ENCODE measurements around the gene RHCG. TPM values are rescaled to one million over a fixed set of nuclear protein-coding genes. Genes with fewer than 3 reads are reported as not detected.
A peak's percentile ranks its signal among the peaks of the same experiment; 100 is the strongest.

RHCG gene
- total RNA-seq, 1 donor from 2014 or later: 247 TPM

DNA sequence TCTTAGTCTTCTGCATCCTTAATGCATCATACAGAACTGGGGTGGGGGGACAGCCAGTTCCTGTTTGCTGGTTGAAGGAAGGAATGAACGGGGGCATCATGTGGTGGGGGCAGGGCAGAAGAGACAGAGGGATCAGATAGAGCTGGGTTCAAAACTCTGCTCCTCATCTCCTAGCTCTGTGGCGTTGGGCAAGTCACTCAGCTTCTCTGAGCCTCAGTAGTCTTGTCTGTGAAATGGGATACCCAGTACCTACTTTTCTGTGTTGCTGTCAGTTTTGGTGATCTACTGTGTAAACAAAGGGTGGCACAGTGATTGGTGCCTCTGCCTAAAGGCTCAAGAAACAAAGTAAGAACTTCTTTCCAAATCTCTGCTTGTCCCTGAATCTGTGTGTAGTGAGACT lies 36.3 kb downstream of the RHCG start:
- DNase-seq (ENCODE audit: low read depth): no peak
- Histone ChIP-seq H3K27me3 (ENCODE audit: control insufficient read depth, insufficient read depth, low read length) (peaks cover 2% of the 10 kb centered on the region), H3K4me3 (ENCODE audit: low read depth, low read length) (no peak overlapping the region), H3K36me3 (ENCODE audit: control insufficient read depth, insufficient read depth, low read length) (no peaks in the 10 kb centered on the region)
- TF ChIP-seq, protein P1, sequence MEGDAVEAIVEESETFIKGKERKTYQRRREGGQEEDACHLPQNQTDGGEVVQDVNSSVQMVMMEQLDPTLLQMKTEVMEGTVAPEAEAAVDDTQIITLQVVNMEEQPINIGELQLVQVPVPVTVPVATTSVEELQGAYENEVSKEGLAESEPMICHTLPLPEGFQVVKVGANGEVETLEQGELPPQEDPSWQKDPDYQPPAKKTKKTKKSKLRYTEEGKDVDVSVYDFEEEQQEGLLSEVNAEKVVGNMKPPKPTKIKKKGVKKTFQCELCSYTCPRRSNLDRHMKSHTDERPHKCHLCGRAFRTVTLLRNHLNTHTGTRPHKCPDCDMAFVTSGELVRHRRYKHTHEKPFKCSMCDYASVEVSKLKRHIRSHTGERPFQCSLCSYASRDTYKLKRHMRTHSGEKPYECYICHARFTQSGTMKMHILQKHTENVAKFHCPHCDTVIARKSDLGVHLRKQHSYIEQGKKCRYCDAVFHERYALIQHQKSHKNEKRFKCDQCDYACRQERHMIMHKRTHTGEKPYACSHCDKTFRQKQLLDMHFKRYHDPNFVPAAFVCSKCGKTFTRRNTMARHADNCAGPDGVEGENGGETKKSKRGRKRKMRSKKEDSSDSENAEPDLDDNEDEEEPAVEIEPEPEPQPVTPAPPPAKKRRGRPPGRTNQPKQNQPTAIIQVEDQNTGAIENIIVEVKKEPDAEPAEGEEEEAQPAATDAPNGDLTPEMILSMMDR (IDR thresholded peaks at IDR 0.05; ENCODE audit: insufficient read depth, low read length, severe bottlenecking): no peak
- FAIRE-seq: no peak

DNA sequence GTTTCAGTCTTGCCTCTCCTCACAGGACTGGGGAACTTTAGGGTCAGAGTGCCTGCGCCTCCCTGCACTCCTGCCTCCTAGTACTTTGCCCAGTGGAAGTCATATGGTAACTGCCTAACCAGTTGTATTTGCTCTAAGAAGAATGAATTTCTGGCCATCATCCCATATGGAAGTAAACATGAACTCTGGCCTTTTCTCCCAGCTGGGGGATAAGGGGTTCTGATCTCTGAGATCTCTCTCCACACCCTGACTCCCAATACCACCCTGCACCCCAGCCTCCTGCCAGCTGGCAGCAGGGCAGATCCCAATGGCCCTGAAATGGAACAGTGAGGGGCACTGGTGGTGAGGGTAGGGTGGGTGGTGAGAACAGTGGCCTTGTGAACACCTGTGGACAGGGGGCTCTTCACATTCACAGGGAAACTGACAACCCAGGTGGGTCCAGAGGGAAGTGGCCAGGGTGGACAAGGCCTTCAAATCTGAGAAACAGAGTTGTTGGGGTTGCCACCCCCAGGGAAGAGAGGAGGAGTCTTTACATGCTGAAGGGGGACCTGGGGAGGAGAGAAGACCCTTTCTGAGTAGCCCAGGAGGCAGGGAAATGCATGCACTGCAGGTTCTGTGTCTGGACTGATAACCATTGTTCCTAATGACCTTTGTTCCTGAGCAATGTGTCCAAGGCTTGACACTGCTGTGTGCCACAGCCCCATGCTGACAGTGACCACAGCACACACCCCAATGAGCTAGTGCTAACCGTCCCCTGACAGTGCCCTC lies 36.9 kb downstream of the RHCG start:
- FAIRE-seq: peak; percentile 50
- no peak for DNase-seq (ENCODE audit: low read depth)
- TF ChIP-seq, protein P1 (IDR thresholded peaks at IDR 0.05; ENCODE audit: insufficient read depth, low read length, severe bottlenecking): no peak

DNA sequence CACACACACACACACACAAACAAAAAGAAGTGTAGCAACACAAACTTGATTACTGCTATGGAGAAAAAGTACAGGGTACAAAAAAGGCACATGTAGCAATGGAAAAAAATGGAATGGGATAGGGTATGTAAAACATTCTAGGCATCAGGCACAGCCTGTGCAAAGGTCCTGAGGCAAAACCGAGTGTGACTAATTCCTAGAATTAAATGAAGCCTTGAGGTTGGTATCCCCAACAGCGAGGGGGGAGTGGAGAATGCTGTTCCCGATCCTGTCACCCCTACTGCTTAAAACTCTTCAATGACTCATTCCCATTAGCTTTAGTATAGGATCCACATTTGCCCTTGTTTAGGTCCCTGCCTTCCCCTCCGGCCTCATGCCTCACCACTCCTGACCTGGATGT lies 37.9 kb downstream of the RHCG start:
- FAIRE-seq: no peak
- H3K36me3 ChIP-seq (ENCODE audit: control insufficient read depth, insufficient read depth, low read length): no peaks in the 10 kb centered on the region
- no peak for DNase-seq (ENCODE audit: low read depth)
- H3K27me3 ChIP-seq (ENCODE audit: control insufficient read depth, insufficient read depth, low read length): peaks cover 2% of the 10 kb centered on the region
- TF ChIP-seq, protein P1 (IDR thresholded peaks at IDR 0.05; ENCODE audit: insufficient read depth, low read length, severe bottlenecking): no peak
- no peak overlapping the region for H3K4me3 ChIP-seq (ENCODE audit: low read depth, low read length)

More for the DNA sequence above, 36.9 kb downstream of the RHCG start:
- no peak overlapping the region for H3K4me3 ChIP-seq (ENCODE audit: low read depth, low read length)
- H3K27me3 ChIP-seq (ENCODE audit: control insufficient read depth, insufficient read depth, low read length): peaks cover 2% of the 10 kb centered on the region
- no peaks in the 10 kb centered on the region for H3K36me3 ChIP-seq (ENCODE audit: control insufficient read depth, insufficient read depth, low read length)

DNA sequence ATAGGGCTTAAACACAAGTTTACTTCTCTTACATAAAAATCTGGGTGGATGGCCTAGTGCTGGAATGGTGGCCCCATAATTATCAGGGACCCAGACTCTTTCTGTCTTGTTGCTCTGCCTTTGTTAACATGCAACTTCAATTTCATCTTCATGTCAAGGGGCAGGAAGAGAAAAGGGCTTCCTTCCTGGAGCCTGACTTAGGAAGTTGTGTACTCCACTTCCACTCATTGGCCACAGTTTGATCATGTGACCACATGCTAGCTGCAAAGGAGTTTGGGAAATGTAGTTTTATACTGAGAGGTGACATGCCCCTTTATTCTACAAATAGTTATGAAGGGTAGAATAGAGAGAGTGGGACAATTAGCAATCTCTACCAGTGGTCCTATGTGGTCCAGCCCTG lies 39.3 kb downstream of the RHCG start:
- Histone ChIP-seq H3K27me3 (ENCODE audit: control insufficient read depth, insufficient read depth, low read length) (peaks cover 2% of the 10 kb centered on the region), H3K36me3 (ENCODE audit: control insufficient read depth, insufficient read depth, low read length) (no peaks in the 10 kb centered on the region), H3K4me3 (ENCODE audit: low read depth, low read length) (no peak overlapping the region)
- TF ChIP-seq, protein P1 (IDR thresholded peaks at IDR 0.05; ENCODE audit: insufficient read depth, low read length, severe bottlenecking): no peak
- DNase-seq (ENCODE audit: low read depth) (peak; percentile 59), FAIRE-seq (no peak)

DNA sequence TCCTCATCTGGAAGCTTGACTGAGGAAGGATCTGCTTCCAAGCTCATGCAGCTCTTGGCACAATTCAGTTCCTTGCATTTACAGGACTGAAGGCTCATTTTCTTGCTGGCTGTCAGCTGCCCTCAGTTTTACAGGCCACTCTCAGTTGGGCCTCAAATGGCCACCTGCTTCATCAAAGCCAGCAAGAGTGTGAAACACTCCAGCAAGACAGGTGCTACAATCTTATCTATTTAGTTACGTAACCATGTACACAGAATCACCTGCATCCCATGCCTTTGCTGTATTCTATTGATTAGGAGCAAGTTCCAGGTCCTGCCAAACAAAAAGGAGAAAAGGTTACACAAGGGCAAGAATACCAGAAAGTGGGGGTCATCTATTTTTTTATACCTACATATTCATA lies 40.8 kb downstream of the RHCG start:
- FAIRE-seq: no peak

More for the DNA sequence above, 40.8 kb downstream of the RHCG start:
- Histone ChIP-seq H3K4me3 (ENCODE audit: low read depth, low read length) (no peak overlapping the region), H3K36me3 (ENCODE audit: control insufficient read depth, insufficient read depth, low read length) (no peaks in the 10 kb centered on the region), H3K27me3 (ENCODE audit: control insufficient read depth, insufficient read depth, low read length) (peaks cover 2% of the 10 kb centered on the region)
- DNase-seq (ENCODE audit: low read depth): no peak
- TF ChIP-seq, protein P1 (IDR thresholded peaks at IDR 0.05; ENCODE audit: insufficient read depth, low read length, severe bottlenecking): no peak

All from bronchial epithelial cell (primary cell).